SK-N-SH (cell line): ENCODE data around the gene AK2. TPM values are rescaled to one million over a fixed set of nuclear protein-coding genes. Genes with fewer than 3 reads are reported as not detected.

Experiments
- CTCF ChIA-PET: fragments of 300-600, 350-600 bp; formaldehyde crosslinking; extraction: SDS; loops from one replicate; lab custom pipeline; 2021; lab: Yijun Ruan, JAX
- POLR2A ChIA-PET: fragments of 350-600 bp; sonication (Branson Sonifier 250); formaldehyde crosslinking; extraction: SDS; loops from one replicate; lab custom pipeline; 2020; ENCODE audit warnings: antibody characterized with exemption, inconsistent platforms; lab: Yijun Ruan, JAX
- DNase-seq: peaks from one replicate; pipeline ENCODE4 v3.0.0; 2012
- H2AFZ ChIP-seq: fragments of 200-600 bp; sonication (generic); 2 replicates; pipeline ENCODE4 v1.8.1; 2016; ENCODE audit warnings: antibody characterized with exemption, mild to moderate bottlenecking, low read depth
- H3F3A ChIP-seq: fragments of 200-600 bp; sonication (generic); replicated peaks from 2 replicates; pipeline ENCODE3; 2016; ENCODE audit warnings: antibody characterized with exemption, mild to moderate bottlenecking; ENCODE audit not compliant: insufficient read depth
- H3K27ac ChIP-seq, 2 experiments: fragments of 200-500 bp in 1 of 2; fragments of 200-600 bp in 1 of 2; sonication (Bioruptor generic) in 1 of 2; sonication (generic), shearing (Covaris generic) in 1 of 2; 2 replicates each; pipeline versions ENCODE4 v1.5.1 to v1.6.1; 2014 to 2016; ENCODE audit warnings: low read depth in 2 of 2, inconsistent platforms in 1 of 2, low read length in 1 of 2, mild to moderate bottlenecking in 1 of 2, mixed read lengths in 1 of 2
- H3K27me3 ChIP-seq: fragments of 200-600 bp; sonication (generic), shearing (Covaris generic); 2 replicates; pipeline ENCODE4 v1.6.1; 2016; ENCODE audit warnings: mixed run types; ENCODE audit not compliant: insufficient read depth
- H3K36me3 ChIP-seq, 2 experiments: fragments of 200-500 bp in 1 of 2; fragments of 200-600 bp in 1 of 2; sonication (Bioruptor generic) in 1 of 2; sonication (generic) in 1 of 2; replicated peaks in 1 of 2; 2 replicates each; pipeline versions ENCODE3 to v1.5.1; 2014 to 2016; ENCODE audit warnings: low read length in 1 of 2, mild to moderate bottlenecking in 1 of 2; ENCODE audit not compliant: insufficient read depth in 2 of 2, control insufficient read depth in 1 of 2
- H3K4me1 ChIP-seq, 2 experiments: fragments of 200-500 bp in 1 of 2; fragments of 200-600 bp in 1 of 2; sonication (Bioruptor generic) in 1 of 2; sonication (generic), shearing (Covaris generic) in 1 of 2; 2 replicates each; pipeline versions ENCODE4 v1.5.1 to v1.6.1; 2014 to 2016; ENCODE audit warnings: low read depth in 1 of 2, low read length in 1 of 2, mixed run types in 1 of 2; ENCODE audit not compliant: insufficient read depth in 2 of 2, control insufficient read depth in 1 of 2
- H3K4me2 ChIP-seq: fragments of 200-600 bp; sonication (generic), shearing (Covaris generic); 2 replicates; pipeline ENCODE4 v1.6.1; 2017; ENCODE audit warnings: mixed run types
- H3K4me3 ChIP-seq, 2 experiments: fragments of 200-500 bp in 1 of 2; fragments of 200-600 bp in 1 of 2; sonication (Bioruptor generic) in 1 of 2; sonication (generic), shearing (Covaris generic) in 1 of 2; 2 replicates each; pipeline versions ENCODE4 v1.5.1 to v1.8.1; 2014 to 2016; ENCODE audit warnings: low read depth in 2 of 2, inconsistent platforms in 1 of 2, low read length in 1 of 2, mild to moderate bottlenecking in 1 of 2, mixed read lengths in 1 of 2, moderate library complexity in 1 of 2
- H3K79me2 ChIP-seq: fragments of 200-600 bp; sonication (generic); 2 replicates; pipeline ENCODE4 v1.8.1; 2017; ENCODE audit warnings: mild to moderate bottlenecking; ENCODE audit not compliant: insufficient read depth
- H3K9ac ChIP-seq: fragments of 200-600 bp; sonication (generic); 2 replicates; pipeline ENCODE4 v1.6.1; 2017; ENCODE audit warnings: mixed run types
- H3K9me2 ChIP-seq: fragments of 200-600 bp; sonication (generic); 2 replicates; pipeline ENCODE4 v1.6.1; 2017; ENCODE audit warnings: mixed run types
- H3K9me3 ChIP-seq: fragments of 200-600 bp; sonication (generic); 2 replicates; pipeline ENCODE4 v1.6.1; 2017; ENCODE audit warnings: mixed run types, mild to moderate bottlenecking, moderate library complexity
- H4K20me1 ChIP-seq: fragments of 200-600 bp; sonication (generic); 2 replicates; pipeline ENCODE4 v1.6.1; 2017; ENCODE audit warnings: mild to moderate bottlenecking, mixed run types; ENCODE audit not compliant: insufficient read depth
- CHD2 ChIP-seq: fragments of 150-350 bp; IDR thresholded peaks from 2 replicates; pipeline ENCODE4 v1.6.1; 2018; ENCODE audit warnings: low read length; ENCODE audit not compliant: partially characterized antibody
- FOSL2 ChIP-seq: IDR thresholded peaks from 2 replicates; pipeline ENCODE4 v1.4.0; 2012; ENCODE audit warnings: low read depth, mild to moderate bottlenecking, moderate library complexity, borderline replicate concordance
- GATA2 ChIP-seq: sonication (generic); formaldehyde crosslinking; IDR thresholded peaks from 2 replicates; pipeline ENCODE4 v1.5.0; 2020; ENCODE audit warnings: mild to moderate bottlenecking, missing genetic modification reagents
- IRF3 ChIP-seq: fragments of 150-350 bp; IDR thresholded peaks from 2 replicates; pipeline ENCODE4 v1.6.1; 2016; ENCODE audit warnings: mild to moderate bottlenecking, low read depth, low read length
- MXI1 ChIP-seq: IDR thresholded peaks from 2 replicates; pipeline ENCODE4 v1.6.1; 2012; ENCODE audit warnings: mild to moderate bottlenecking, low read depth, low read length, improper control_type of control experiment
- NFIC ChIP-seq: IDR thresholded peaks from 2 replicates; pipeline ENCODE4 v1.4.0; 2012; ENCODE audit warnings: borderline replicate concordance
- POLR2AphosphoS5 ChIP-seq: IDR thresholded peaks from 2 replicates; pipeline ENCODE4 v1.6.1; 2012; ENCODE audit warnings: low read depth, low read length
- RAD21 ChIP-seq: IDR thresholded peaks from 2 replicates; pipeline ENCODE4 v1.6.1; 2012; ENCODE audit warnings: mild to moderate bottlenecking, low read length
- RCOR1 ChIP-seq: fragments of 150-350 bp; IDR thresholded peaks from 2 replicates; pipeline ENCODE4 v1.6.1; 2017; ENCODE audit warnings: antibody characterized with exemption, low read length
- REST ChIP-seq: IDR thresholded peaks from 2 replicates; pipeline ENCODE4 v1.6.1; 2012; ENCODE audit warnings: mild to moderate bottlenecking, low read depth, low read length, moderate library complexity
- RFX5 ChIP-seq: IDR thresholded peaks from 2 replicates; pipeline ENCODE4 v1.6.1; 2012; ENCODE audit warnings: mild to moderate bottlenecking, improper control_type of control experiment, low read length
- SMC3 ChIP-seq: IDR thresholded peaks from 2 replicates; pipeline ENCODE4 v1.6.1; 2012; ENCODE audit warnings: low read depth, low read length, improper control_type of control experiment
- TAF1 ChIP-seq: IDR thresholded peaks from 2 replicates; pipeline ENCODE4 v1.6.1; 2012; ENCODE audit warnings: low read depth, mild to moderate bottlenecking, low read length, moderate library complexity, borderline replicate concordance
- TCF12 ChIP-seq: IDR thresholded peaks from 2 replicates; pipeline ENCODE4 v1.4.0; 2012
- USF1 ChIP-seq: IDR thresholded peaks from 2 replicates; pipeline ENCODE4 v1.4.0; 2012; ENCODE audit warnings: low read depth, borderline replicate concordance
- USF2 ChIP-seq: fragments of 150-350 bp; IDR thresholded peaks from 2 replicates; pipeline ENCODE4 v1.6.1; 2017; ENCODE audit warnings: antibody characterized with exemption, low read length, low read depth, borderline replicate concordance
- WGBS: methylation state at CpG from one replicate; pipeline ENCODE4 v1.1.6; 2017; ENCODE audit warnings: low lambda C conversion rate; 5-methylcytosine and 5-hydroxymethylcytosine counted together
- polyA plus RNA-seq, 3 experiments: library from polyadenylated mRNA; depleted of rRNA; stranded (reverse); fragments of >200 nt; gene quantifications; 2 replicates each; pipeline ENCODE4 v1.2.3, GENCODE V29; 2012
- TF ChIP-seq, protein P1 (sequence below): IDR thresholded peaks from 2 replicates; pipeline ENCODE4; 2012
- TF ChIP-seq, protein P2 (sequence below): IDR thresholded peaks from 2 replicates; pipeline ENCODE4 v1.4.0; 2012; ENCODE audit warnings: low read depth

AK2 gene
- polyA plus RNA-seq, 1 of the 3 experiments (the other 2 are of a cell fraction): 191 TPM

DNA sequence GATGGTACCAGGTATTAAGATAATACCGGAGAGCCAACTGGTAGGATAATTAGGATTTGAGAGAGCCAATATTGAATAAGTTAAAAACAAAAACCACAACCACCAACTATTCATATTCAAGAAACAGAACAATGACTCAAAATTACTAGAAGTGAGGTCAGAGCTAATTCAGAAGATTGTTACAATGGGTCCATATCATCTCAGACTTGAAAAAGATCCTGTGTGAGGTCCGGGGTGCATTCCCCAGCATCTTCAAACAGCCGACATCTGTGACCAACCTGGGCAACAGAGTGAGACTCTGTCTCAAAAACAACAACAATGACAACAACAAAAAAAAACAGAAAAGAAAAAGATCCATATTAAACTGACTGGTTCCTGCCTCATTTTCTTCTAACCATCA is 18.6 kb downstream of the AK2 start:
- Histone ChIP-seq H3K9ac (no peak overlapping the region), H4K20me1 (no peaks in the 10 kb centered on the region), H3K27me3 (no peaks in the 10 kb centered on the region), H3K79me2 (peaks cover 4% of the 10 kb centered on the region; the same call in 1 of the 2 replicates), H3K27ac (no peak overlapping the region), H3K4me3 (no peak overlapping the region), H3K4me2 (no peak overlapping the region), H3K9me3 (no peaks in the 10 kb centered on the region), H3K4me1 (peaks cover 0 to 3% of the 10 kb centered on the region in 2 experiments; a peak in 1 of 4 replicates), H3K36me3 (peaks cover 48 to 51% of the 10 kb centered on the region in 2 experiments), H2AFZ (no peak overlapping the region), H3F3A (peaks cover 4% of the 10 kb centered on the region), H3K9me2 (no peaks in the 10 kb centered on the region)
- CTCF ChIA-PET: no interaction called here
- POLR2A ChIA-PET: interaction anchor here (1.3 kb wide), 1 partner anchor 8 kb away, joined by 3 read pairs; no protein-coding TSS in a partner anchor
- 96% methylated on average over 3 of the region's 3 CpGs for WGBS
- no peak for DNase-seq
- no peak for TF ChIP-seq REST

GRCh38 chr1:33017175-33017574 is 19.5 kb downstream of the AK2 start:
- H3K4me1 ChIP-seq: peaks cover 0 to 3% of the 10 kb centered on the region in 2 experiments; a peak in 1 of 4 replicates
- TF ChIP-seq USF2: no peak
- no peak for TF ChIP-seq TAF1
- TF ChIP-seq, protein P1, sequence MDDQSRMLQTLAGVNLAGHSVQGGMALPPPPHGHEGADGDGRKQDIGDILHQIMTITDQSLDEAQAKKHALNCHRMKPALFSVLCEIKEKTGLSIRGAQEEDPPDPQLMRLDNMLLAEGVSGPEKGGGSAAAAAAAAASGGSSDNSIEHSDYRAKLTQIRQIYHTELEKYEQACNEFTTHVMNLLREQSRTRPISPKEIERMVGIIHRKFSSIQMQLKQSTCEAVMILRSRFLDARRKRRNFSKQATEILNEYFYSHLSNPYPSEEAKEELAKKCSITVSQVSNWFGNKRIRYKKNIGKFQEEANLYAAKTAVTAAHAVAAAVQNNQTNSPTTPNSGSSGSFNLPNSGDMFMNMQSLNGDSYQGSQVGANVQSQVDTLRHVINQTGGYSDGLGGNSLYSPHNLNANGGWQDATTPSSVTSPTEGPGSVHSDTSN: no peak
- no peak for TF ChIP-seq FOSL2
- no peak for TF ChIP-seq IRF3
- no peak for TF ChIP-seq TCF12
- TF ChIP-seq, protein P2, sequence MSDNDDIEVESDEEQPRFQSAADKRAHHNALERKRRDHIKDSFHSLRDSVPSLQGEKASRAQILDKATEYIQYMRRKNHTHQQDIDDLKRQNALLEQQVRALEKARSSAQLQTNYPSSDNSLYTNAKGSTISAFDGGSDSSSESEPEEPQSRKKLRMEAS: no peak
- TF ChIP-seq POLR2AphosphoS5: no peak
- TF ChIP-seq GATA2 (CRISPR knock-in tag): no peak
- TF ChIP-seq RCOR1: no peak
- TF ChIP-seq RAD21: no peak
- TF ChIP-seq CHD2: no peak
- TF ChIP-seq MXI1: no peak
- no peak for TF ChIP-seq RFX5
- TF ChIP-seq USF1: no peak
- no peak for TF ChIP-seq NFIC
- no peak for TF ChIP-seq SMC3

More at GRCh38 chr1:33017175-33017574, 19.5 kb downstream of the AK2 start:
- H4K20me1 ChIP-seq: no peaks in the 10 kb centered on the region
- no peaks in the 10 kb centered on the region for H3K9me2 ChIP-seq
- no peaks in the 10 kb centered on the region for H3K9me3 ChIP-seq
- no peak overlapping the region for H2AFZ ChIP-seq
- H3K4me2 ChIP-seq: no peak overlapping the region
- WGBS: 93% methylated on average over 2 of the region's 2 CpGs
- no peak overlapping the region for H3K27ac ChIP-seq
- ChIA-PET CTCF (interaction anchor here (0.5 to 1.3 kb wide), 3 partner anchors 38 to 144 kb away, joined by 3 to 4 read pairs (median 3); no protein-coding TSS in a partner anchor), POLR2A (interaction anchor here (1.3 kb wide), 1 partner anchor 9 kb away, joined by 3 read pairs; no protein-coding TSS in a partner anchor)
- DNase-seq: no peak
- H3K9ac ChIP-seq: no peak overlapping the region
- H3K27me3 ChIP-seq: no peaks in the 10 kb centered on the region
- no peaks in the 10 kb centered on the region for H3K79me2 ChIP-seq
- no peak overlapping the region for H3K4me3 ChIP-seq
- H3F3A ChIP-seq: peaks cover 4% of the 10 kb centered on the region
- peaks cover 48% of the 10 kb centered on the region in 2 experiments for H3K36me3 ChIP-seq
